Lower leg skin (tissue), 4 donors: ENCODE data around the gene USH1G. TPM values are rescaled to one million over a fixed set of nuclear protein-coding genes. Genes with fewer than 3 reads are reported as not detected.
A peak's percentile ranks its signal among the peaks of the same experiment; 100 is the strongest.

Experiments used
- DNase-seq, 2 donors: peaks; one replicate each; pipeline ENCODE4 v3.0.0-alpha.2; 2019; ENCODE audit warnings: low spot score in 2 of 2
- H3K4me3 ChIP-seq: fragments of 200-600 bp; sonication (generic); 2 replicates; pipeline ENCODE4 v1.5.1; 2017; ENCODE audit warnings: mild to moderate bottlenecking, low read depth; ENCODE audit not compliant: poor library complexity, severe bottlenecking
- POLR2A ChIP-seq, 2 donors: fragments of 450-650 bp; IDR thresholded peaks; one replicate each; pipeline ENCODE4 v1.6.1; 2016 to 2017; ENCODE audit warnings: antibody characterized with exemption in 2 of 2, mild to moderate bottlenecking in 1 of 2, moderate library complexity in 1 of 2
- WGBS, 2 donors: methylation state at CpG; one replicate each; pipeline ENCODE4 v1.1.5; 2018; 5-methylcytosine and 5-hydroxymethylcytosine counted together
- intact Hi-C: fragments of 100-400 bp; cut with DNase I; formaldehyde crosslinking; loops from one replicate; pipeline ENCODE4 v1.15.0; 2023; ENCODE audit warnings: low total_unique reads
- total RNA-seq, 4 donors: library from RNA; depleted of rRNA; stranded (reverse); fragments of >200 nt; gene quantifications; one replicate each; pipeline ENCODE4 v1.1.0, GENCODE V29; 2016
- TF ChIP-seq, protein P1 (sequence below), 3 donors: fragments of 450-650 bp; IDR thresholded peaks; one replicate each; pipeline ENCODE4 v1.5.1; 2016; ENCODE audit warnings: antibody characterized with exemption in 3 of 3, mild to moderate bottlenecking in 3 of 3, moderate library complexity in 2 of 3

USH1G gene
- total RNA-seq, 4 donors from 2014 or later = 0.67 to 2.6 (median 2.1) TPM

DNA sequence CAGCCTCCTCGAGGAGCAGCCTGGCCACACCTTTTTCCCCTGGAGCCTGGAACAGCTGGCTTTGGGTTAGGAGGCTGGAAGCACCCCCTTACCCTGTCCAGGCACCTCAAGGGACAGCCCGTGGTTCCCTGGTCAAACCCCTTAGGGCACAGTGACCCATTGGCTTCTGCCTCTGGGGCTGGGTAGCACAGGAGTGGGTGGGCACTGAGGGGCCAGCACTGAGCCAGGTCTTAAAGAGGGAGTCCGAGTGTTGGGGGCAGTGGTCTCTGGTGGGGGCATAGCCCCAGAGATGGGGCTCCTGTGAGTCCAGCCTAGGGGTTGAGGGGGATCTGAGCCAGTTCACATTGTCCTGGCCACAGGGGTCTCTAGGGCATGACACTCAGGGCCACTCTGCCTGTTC is 28.0 kb upstream of the USH1G start:
- no peak overlapping the region for H3K4me3 ChIP-seq
- 40 to 49% methylated on average over 1 to 3 of the region's 3 CpGs for WGBS, 2 donors
- intact Hi-C loops = no loop called here

DNA sequence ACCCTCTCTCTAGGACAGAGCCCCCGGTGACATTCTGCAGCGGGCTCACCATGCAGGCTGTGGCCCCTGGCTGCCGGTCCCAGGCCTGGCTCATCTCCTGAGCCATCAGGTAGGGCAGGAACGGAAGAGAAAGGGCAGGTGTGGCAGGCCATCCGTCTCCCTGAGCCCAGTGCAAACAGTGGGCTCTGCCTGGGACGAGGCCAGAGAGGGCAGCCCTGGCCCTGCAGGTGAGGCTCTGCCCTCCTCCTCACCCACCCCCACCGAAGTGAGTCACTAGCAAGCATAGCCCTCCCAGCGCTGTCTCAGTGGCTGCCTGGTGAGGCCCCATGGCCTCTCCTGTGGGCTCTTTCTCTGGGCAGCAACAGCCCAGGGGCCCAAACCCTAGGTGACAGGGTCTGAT is 27.2 kb upstream of the USH1G start:
- no peak for DNase-seq
- TF ChIP-seq, protein P1, sequence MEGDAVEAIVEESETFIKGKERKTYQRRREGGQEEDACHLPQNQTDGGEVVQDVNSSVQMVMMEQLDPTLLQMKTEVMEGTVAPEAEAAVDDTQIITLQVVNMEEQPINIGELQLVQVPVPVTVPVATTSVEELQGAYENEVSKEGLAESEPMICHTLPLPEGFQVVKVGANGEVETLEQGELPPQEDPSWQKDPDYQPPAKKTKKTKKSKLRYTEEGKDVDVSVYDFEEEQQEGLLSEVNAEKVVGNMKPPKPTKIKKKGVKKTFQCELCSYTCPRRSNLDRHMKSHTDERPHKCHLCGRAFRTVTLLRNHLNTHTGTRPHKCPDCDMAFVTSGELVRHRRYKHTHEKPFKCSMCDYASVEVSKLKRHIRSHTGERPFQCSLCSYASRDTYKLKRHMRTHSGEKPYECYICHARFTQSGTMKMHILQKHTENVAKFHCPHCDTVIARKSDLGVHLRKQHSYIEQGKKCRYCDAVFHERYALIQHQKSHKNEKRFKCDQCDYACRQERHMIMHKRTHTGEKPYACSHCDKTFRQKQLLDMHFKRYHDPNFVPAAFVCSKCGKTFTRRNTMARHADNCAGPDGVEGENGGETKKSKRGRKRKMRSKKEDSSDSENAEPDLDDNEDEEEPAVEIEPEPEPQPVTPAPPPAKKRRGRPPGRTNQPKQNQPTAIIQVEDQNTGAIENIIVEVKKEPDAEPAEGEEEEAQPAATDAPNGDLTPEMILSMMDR (IDR thresholded peaks at IDR 0.05) = no peak
- no peak for TF ChIP-seq POLR2A (IDR thresholded peaks at IDR 0.05)
- H3K4me3 ChIP-seq = no peak overlapping the region
- WGBS, 2 donors = 56 to 58% methylated on average over 8 of the region's 8 CpGs
- intact Hi-C loops = no loop called here

More for the DNA sequence above, 28.0 kb upstream of the USH1G start:
- DNase-seq = peak in 1 of 2 donors; percentile 81
- TF ChIP-seq, protein P1 (IDR thresholded peaks at IDR 0.05) = no peak
- no peak for TF ChIP-seq POLR2A (IDR thresholded peaks at IDR 0.05)

DNA sequence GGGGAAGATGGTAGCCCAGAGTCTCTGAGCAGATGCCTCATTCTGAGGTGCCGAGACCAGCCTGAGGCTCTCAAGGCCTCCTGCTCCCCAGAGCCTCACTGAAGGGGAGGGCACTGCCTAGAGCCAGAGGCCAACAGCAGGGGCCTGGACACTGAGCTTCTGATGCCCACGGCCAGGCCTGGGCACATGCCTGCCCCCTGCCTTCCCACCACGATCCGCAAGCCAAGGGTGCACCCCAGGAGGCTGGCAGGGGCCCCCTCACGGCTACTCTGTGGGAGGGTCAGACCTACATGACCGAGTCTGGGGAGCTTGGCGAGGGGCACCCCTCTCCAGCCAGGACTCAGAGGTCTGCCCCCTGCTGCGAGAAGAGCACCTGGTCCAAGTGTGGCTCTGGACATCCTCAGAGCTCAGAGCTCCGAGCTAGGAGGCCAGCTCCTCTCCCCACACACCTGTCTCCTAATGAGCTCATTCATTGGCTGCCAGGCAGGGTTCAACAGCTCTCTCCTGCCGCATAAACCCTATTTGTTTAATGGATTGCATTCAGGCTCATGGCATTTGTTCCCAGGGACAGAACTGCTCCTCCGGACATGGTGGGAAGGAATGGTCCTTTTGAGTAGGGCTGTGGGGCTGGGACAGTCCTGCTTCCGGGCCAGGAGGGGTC is 26.5 kb upstream of the USH1G start:
- intact Hi-C loops = no loop called here
- no peak overlapping the region for H3K4me3 ChIP-seq
- DNase-seq = no peak
- TF ChIP-seq POLR2A (IDR thresholded peaks at IDR 0.05) = no peak
- TF ChIP-seq, protein P1 (IDR thresholded peaks at IDR 0.05) = no peak
- 54 to 63% methylated on average over 4 to 12 of the region's 12 CpGs for WGBS, 2 donors

DNA sequence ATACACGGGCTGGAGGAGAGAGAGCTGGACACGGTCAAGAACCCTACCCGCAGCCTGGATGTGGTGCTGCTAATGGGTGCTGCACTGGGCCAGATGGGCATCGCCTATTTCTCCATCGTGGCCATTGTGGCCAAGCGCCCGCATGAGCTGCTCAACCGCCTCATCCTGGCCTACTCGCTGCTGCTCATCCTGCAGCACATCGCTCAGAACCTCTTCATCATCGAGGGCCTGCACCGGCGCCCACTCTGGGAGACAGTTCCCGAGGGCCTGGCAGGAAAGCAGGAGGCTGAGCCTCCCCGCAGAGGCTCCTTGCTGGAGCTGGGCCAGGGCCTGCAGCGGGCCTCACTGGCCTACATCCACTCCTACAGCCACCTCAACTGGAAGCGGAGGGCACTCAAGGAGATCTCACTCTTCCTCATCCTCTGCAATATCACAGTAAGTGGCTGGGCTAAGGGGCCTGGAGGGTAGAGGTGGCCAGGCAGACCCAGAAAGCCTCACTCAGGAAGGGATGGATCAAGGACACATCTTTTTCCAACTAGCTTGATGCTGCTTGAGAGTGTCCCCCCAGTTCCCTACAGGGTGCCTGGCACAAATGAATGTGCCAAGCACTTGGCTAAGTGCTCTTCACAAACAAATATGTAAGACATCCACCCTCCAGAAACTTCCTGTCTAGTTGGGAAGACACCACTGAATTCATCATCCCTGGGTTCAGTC is 24.1 kb upstream of the USH1G start:
- TF ChIP-seq, protein P1 (IDR thresholded peaks at IDR 0.05) = no peak
- TF ChIP-seq POLR2A (IDR thresholded peaks at IDR 0.05) = no peak
- no peak for DNase-seq
- intact Hi-C loops = no loop called here
- WGBS, 2 donors = 94 to 95% methylated on average over 6 to 16 of the region's 17 CpGs
- H3K4me3 ChIP-seq = no peak overlapping the region

DNA sequence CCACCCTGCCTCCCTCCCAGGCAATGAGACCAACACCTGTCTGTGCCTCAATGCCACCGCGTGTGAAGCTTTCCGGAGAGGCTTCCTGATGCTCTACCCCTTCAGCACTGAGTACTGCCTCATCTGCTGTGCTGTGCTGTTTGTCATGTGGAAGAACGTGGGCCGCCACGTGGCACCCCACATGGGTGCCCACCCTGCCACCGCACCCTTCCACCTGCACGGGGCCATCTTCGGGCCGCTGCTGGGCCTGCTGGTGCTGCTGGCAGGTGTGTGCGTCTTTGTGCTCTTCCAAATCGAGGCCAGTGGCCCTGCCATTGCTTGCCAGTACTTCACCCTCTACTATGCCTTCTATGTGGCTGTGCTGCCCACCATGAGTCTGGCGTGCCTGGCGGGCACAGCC is 23.6 kb upstream of the USH1G start:
- intact Hi-C loops = no loop called here
- WGBS, 2 donors = 96 to 97% methylated on average over 9 to 14 of the region's 14 CpGs
- H3K4me3 ChIP-seq = no peak overlapping the region
- TF ChIP-seq, protein P1 (IDR thresholded peaks at IDR 0.05) = no peak
- TF ChIP-seq POLR2A (IDR thresholded peaks at IDR 0.05) = no peak
- no peak for DNase-seq
